Tibial artery (tissue), 4 donors: ENCODE measurements around the gene TLL2.

Source experiments
- DNase-seq, 2 donors: peaks; one replicate each; pipeline ENCODE4 v3.0.0-alpha.2; 2019
- H3K27ac ChIP-seq, 2 donors: fragments of 200-600 bp; sonication (generic) in 1 of 2; 1 replicate in 1 of 2; 2 replicates in 1 of 2; pipeline ENCODE4 v1.5.1; 2018 to 2019; ENCODE audit warnings: mild to moderate bottlenecking in 1 of 2
- H3K27me3 ChIP-seq, 2 donors: fragments of 200-600 bp; sonication (generic) in 1 of 2; one replicate each; pipeline versions ENCODE4 v1.5.1 to v1.6.0; 2016 to 2019
- H3K36me3 ChIP-seq, 3 donors: fragments of 200-600 bp; sonication (generic) in 2 of 3; one replicate each; pipeline ENCODE4 v1.5.1; 2016 to 2019; ENCODE audit warnings: mild to moderate bottlenecking in 2 of 3
- H3K4me1 ChIP-seq, 4 donors: fragments of 200-600 bp; sonication (generic) in 2 of 4; 1 replicate in 3 of 4; 2 replicates in 1 of 4; pipeline ENCODE4 v1.5.1; 2016 to 2019
- H3K4me3 ChIP-seq, 2 donors: fragments of 200-600 bp; sonication (generic) in 1 of 2; 1 replicate in 1 of 2; 2 replicates in 1 of 2; pipeline ENCODE4 v1.5.1; 2018 to 2019; ENCODE audit warnings: mild to moderate bottlenecking in 2 of 2
- H3K9me3 ChIP-seq, 3 donors: fragments of 200-600 bp; sonication (generic) in 1 of 3; one replicate each; pipeline ENCODE4 v1.5.1; 2016 to 2019
- intact Hi-C: fragments of 100-400 bp; cut with DNase I; formaldehyde crosslinking; loops from one replicate; pipeline ENCODE4 v1.15.0; 2023; ENCODE audit warnings: low total_unique reads
- TF ChIP-seq, protein P1 (sequence below), 2 experiments: fragments of 200-600 bp in 1 of 2; fragments of 450-650 bp in 1 of 2; IDR thresholded peaks; one replicate each; pipeline ENCODE4 v1.5.1; 2017 to 2019; ENCODE audit warnings: antibody characterized with exemption in 2 of 2, mild to moderate bottlenecking in 1 of 2, moderate library complexity in 1 of 2

Gene TLL2

DNA sequence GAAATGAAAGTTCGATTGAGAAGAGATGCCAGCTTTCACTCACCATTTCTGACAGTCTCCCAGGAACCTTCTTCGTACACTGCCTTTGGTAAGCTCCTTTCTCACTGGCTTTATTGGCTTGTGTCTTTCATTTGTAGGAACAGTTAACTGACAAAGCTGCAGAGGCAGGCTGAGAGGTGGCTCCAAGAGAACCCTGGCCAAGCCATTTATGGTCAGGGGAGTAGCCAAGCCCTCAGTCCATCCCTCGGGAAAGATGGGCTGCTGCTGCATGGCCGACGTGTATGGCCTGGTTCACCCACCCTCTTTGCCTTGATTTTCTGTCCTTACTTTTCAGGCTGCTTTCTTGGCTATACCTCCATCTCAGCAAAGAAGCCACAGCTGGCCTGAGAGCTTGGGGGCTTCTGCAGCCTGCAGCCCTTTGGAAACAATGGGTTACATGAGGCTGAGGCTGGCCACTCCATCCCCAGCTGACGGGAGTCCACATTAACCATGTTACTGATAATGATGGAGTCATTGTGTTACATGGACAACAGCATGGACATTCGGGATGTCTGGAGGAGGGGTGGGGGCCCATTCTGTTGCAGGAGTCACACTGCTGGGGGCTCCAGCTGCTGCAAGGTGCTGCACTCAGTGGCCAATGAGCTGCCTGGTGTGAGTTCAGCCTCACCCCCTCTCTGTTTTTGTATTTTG lies 154.7 kb downstream of the TLL2 start, which contains the start of gene OPALIN:
OPALIN (minus strand) TSS at position 152 of the 690 bp plus-strand sequence; CDS start at position 46, 106 bp downstream.
- TF ChIP-seq, protein P1, sequence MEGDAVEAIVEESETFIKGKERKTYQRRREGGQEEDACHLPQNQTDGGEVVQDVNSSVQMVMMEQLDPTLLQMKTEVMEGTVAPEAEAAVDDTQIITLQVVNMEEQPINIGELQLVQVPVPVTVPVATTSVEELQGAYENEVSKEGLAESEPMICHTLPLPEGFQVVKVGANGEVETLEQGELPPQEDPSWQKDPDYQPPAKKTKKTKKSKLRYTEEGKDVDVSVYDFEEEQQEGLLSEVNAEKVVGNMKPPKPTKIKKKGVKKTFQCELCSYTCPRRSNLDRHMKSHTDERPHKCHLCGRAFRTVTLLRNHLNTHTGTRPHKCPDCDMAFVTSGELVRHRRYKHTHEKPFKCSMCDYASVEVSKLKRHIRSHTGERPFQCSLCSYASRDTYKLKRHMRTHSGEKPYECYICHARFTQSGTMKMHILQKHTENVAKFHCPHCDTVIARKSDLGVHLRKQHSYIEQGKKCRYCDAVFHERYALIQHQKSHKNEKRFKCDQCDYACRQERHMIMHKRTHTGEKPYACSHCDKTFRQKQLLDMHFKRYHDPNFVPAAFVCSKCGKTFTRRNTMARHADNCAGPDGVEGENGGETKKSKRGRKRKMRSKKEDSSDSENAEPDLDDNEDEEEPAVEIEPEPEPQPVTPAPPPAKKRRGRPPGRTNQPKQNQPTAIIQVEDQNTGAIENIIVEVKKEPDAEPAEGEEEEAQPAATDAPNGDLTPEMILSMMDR (IDR thresholded peaks at IDR 0.05), result no peak
- intact Hi-C loops, result no loop called here
- DNase-seq, result no peak

DNA sequence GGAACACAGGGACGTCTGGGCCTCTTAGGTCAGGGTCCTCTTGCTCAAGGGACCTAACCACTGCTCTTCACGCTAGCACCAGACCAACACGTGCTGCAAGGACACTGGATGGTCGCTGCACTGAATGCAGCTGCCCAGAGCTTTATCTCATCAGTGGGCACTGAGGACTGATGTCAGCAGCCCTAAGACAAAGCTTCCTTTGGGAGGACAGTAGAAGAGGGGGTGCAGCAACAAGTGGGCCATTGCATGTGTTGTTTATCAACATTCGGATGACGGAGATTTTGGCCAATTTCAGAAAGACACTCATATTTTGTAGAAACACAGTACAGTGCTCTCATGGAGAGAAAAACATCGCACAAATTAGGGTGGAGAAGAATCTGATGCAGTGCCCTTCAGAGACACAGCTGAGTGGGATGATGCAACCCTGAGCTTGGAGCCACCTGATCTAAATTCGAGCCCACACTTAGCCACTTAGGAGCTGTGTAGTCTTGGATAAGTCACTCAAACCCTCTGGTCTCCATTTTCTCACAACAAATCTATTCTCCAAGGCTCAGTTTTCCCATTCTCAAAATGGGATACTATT lies 156.6 kb downstream of the TLL2 start:
- DNase-seq, result no peak
- no peak overlapping the region for H3K27ac ChIP-seq

More for the DNA sequence above, 154.7 kb downstream of the TLL2 start, which contains the start of gene OPALIN:
- H3K27me3 ChIP-seq, result peaks cover 0 to 19% of the 10 kb centered on the region in 2 donors
- H3K4me3 ChIP-seq, result no peak within 1 kb of the TSS
- no peak within 1 kb of the TSS for H3K27ac ChIP-seq
- no peaks in the 10 kb centered on the region for H3K4me1 ChIP-seq
- H3K36me3 ChIP-seq, result no peaks in the 10 kb centered on the region
- no peaks in the 10 kb centered on the region for H3K9me3 ChIP-seq

DNA sequence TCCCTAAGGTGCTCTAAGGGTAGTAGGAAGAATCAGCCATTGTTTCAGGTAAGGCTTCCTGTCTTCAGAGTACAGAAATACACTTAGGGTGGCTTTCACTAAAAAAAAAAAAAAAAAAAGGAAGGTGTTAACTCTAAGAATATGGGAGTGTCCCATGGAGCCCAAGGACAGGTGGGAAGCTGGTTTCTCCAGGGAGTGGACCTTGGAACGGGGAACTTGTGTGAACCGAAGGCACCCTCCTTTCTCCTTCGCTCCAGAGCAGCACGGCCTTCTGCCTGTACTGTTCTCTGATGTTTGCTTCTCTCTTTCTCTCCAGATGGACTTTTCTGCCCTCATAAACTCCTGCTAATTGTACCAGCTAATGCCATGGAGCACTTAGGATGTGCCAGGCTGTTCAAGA lies 161.1 kb downstream of the TLL2 start:
- Histone ChIP-seq H3K4me1 (no peaks in the 10 kb centered on the region), H3K27me3 (peaks cover 0 to 25% of the 10 kb centered on the region in 2 donors), H3K36me3 (no peaks in the 10 kb centered on the region), H3K4me3 (no peak overlapping the region), H3K9me3 (no peaks in the 10 kb centered on the region), H3K27ac (no peak overlapping the region)
- DNase-seq, result no peak
- TF ChIP-seq, protein P1 (IDR thresholded peaks at IDR 0.05), result no peak
- intact Hi-C loops, result no loop called here

More for the DNA sequence above, 156.6 kb downstream of the TLL2 start:
- TF ChIP-seq, protein P1 (IDR thresholded peaks at IDR 0.05), result no peak
- no peak overlapping the region for H3K4me3 ChIP-seq
- peaks cover 0 to 25% of the 10 kb centered on the region in 2 donors for H3K27me3 ChIP-seq
- no peaks in the 10 kb centered on the region for H3K4me1 ChIP-seq
- intact Hi-C loops, result no loop called here
- H3K36me3 ChIP-seq, result no peaks in the 10 kb centered on the region
- H3K9me3 ChIP-seq, result no peaks in the 10 kb centered on the region

DNA sequence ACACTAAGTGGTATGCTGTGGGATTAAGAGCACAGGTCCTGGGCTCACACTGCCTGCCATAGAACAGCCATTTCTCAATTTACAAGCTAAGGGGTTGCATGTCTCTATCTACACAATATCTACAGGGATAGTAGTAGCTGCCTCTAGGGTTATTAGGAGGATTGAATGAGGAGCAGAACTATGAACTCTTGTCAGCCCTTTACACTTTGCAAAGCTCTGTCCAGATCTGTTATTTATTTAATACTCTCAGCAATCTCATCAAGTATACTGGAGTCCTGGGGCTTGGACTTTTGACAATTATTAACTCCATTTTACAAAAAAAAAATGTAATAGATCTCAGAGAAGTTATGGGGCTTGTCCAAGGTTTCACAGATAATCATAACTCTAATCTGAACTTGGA lies 161.7 kb downstream of the TLL2 start:
- TF ChIP-seq, protein P1 (IDR thresholded peaks at IDR 0.05), result no peak
- intact Hi-C loops, result no loop called here
- H3K27ac ChIP-seq, result no peak overlapping the region

DNA sequence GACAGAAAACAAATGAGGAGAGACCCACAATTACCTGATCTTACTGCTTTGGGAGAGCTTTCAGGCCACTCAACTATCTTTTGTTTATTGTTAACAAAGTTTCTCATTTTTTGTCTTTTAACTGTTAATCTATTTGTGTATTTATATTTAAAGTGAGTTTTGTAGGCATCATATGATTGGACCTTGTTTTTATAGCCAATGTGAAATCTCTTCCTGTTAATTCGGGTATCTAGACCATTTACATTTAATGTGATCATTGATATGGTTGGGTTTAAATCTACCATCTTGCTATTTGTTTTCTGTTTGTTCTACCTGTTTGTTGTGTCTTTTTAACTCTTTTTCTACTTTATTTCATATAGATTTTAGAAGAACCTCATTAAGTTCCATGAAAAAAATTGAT lies 167.4 kb downstream of the TLL2 start:
- intact Hi-C loops, result no loop called here

More for the DNA sequence above, 161.7 kb downstream of the TLL2 start:
- H3K36me3 ChIP-seq, result no peaks in the 10 kb centered on the region
- no peak for DNase-seq
- no peaks in the 10 kb centered on the region for H3K4me1 ChIP-seq
- no peaks in the 10 kb centered on the region for H3K9me3 ChIP-seq
- no peak overlapping the region for H3K4me3 ChIP-seq
- H3K27me3 ChIP-seq, result peaks cover 0 to 20% of the 10 kb centered on the region in 2 donors

More for the DNA sequence above, 167.4 kb downstream of the TLL2 start:
- TF ChIP-seq, protein P1 (IDR thresholded peaks at IDR 0.05), result no peak
- H3K36me3 ChIP-seq, result no peaks in the 10 kb centered on the region
- no peak overlapping the region for H3K27ac ChIP-seq
- H3K27me3 ChIP-seq, result peaks cover 0 to 2% of the 10 kb centered on the region in 2 donors
- peaks cover 0 to 5% (median 0%) of the 10 kb centered on the region in 3 donors for H3K9me3 ChIP-seq
- no peaks in the 10 kb centered on the region for H3K4me1 ChIP-seq
- no peak overlapping the region for H3K4me3 ChIP-seq
- no peak for DNase-seq
